ENCODE results near the gene TMEM33. TPM values are rescaled to one million over a fixed set of nuclear protein-coding genes. Genes with fewer than 3 reads are reported as not detected.

Gene TMEM33
- total and polyA plus RNA-seq, 3 donors from 2014 or later = 26.6 to 47.0 (median 42.1) TPM

DNA sequence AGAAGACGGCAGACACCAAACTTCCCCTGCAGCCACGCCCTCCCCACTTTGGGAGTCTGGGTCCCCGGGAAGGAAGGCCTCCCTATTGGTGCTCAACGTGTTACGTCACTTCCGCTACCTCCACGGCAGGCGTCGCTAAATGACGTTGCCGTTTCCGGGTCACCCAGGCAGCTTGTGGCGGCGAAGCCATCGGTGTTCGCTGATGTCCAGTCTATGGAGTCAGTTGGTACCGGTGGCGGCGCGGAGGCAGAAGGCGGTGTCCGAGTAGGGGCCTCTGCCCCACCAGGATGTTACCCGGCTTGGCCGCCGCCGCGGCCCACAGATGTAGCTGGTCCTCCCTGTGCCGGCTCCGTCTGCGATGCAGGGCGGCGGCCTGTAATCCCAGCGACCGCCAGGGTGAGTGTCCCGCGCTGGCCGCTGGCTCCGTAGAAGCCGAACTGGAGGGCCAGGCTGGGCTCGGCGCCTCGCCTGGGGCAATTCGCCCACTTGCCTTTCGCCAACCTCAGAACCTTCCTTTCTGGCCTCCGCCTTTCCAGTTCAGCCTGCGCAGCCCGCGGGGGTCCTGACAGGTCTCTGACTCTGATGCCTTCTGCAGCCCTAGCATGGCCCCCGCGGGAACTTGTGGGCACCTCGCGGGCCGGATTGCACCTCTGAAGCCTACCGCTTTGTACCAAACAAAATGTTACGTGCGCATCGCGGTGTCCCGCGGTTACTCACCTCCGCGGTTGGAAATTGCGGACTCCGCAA, 55.3 kb downstream of the TMEM33 start, which contains the start of gene SLC30A9:
Gene SLC30A9, plus strand, starts transcription at position 166 of the 747 bp plus-strand sequence. Its CDS starts 122 bp downstream, at position 288.
- 0 to 3% methylated on average over 23 to 58 of the region's 64 CpGs for WGBS, 2 donors
- intact Hi-C loops (cut with DNase I; ENCODE audit: low total_unique reads) = no loop called here

DNA sequence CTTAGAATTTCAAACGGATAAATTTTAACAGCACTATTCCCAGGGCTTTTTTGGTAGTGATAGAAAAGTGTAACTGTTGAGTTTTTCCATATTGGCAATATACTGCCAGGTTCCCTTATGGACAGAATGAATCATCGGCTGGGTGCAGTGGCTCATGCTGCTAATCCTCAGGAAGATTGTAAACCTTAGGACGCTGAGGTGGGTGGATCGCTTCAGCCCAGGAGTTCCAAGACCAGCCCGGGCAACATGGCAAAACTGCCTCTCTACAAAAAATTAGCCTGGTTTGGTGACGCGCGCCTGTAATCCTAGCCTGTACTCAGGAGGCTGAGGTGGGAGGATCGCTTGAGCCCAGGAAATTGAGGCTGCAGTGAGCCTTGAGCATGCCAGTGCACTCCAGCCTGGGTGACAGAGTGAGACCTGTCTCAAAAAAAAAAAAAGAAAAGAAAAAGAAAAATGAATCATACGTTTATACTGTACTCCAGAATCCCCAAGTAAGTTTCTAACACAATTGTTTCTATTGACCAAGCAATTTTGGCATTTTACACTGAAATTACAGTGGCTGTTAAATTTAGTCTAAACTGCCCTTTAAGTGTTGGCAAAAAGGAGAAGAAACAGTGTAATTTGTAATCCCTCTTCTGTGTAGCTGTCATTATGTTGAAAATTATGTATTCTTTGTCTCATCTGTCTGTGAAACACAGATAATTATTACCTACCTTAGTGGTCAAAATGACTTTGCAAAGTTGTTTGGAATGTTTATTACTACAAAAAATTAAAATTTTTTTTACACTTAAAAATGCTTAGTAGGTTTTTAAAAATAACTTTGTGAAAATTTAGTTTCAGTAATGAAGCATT, 56.9 kb downstream of the TMEM33 start:
- WGBS, 2 donors = 56 to 73% methylated on average over 10 of the region's 10 CpGs
- no peak for DNase-seq
- intact Hi-C loops (cut with DNase I; ENCODE audit: low total_unique reads) = no loop called here

More for the DNA sequence above, 55.3 kb downstream of the TMEM33 start, which contains the start of gene SLC30A9:
- H3K36me3 ChIP-seq (ENCODE audit: low read depth, missing control alignments) = no peaks in the 10 kb centered on the region
- peaks cover 12% of the 10 kb centered on the region for H3K4me1 ChIP-seq
- H3K27me3 ChIP-seq = no peaks in the 10 kb centered on the region
- H3K4me3 ChIP-seq = peak within 1 kb of the TSS; percentile 77 to 100
- DNase-seq = peak; percentile 99
- no peaks in the 10 kb centered on the region for H3K9me3 ChIP-seq
- peak within 1 kb of the TSS; percentile 72 to 86 for H3K27ac ChIP-seq
- TF ChIP-seq POLR2A (IDR thresholded peaks at IDR 0.05) = peak; percentile 86
- TF ChIP-seq CTCF (IDR thresholded peaks at IDR 0.05) = peak; percentile 21 to 26 (median 21)

DNA sequence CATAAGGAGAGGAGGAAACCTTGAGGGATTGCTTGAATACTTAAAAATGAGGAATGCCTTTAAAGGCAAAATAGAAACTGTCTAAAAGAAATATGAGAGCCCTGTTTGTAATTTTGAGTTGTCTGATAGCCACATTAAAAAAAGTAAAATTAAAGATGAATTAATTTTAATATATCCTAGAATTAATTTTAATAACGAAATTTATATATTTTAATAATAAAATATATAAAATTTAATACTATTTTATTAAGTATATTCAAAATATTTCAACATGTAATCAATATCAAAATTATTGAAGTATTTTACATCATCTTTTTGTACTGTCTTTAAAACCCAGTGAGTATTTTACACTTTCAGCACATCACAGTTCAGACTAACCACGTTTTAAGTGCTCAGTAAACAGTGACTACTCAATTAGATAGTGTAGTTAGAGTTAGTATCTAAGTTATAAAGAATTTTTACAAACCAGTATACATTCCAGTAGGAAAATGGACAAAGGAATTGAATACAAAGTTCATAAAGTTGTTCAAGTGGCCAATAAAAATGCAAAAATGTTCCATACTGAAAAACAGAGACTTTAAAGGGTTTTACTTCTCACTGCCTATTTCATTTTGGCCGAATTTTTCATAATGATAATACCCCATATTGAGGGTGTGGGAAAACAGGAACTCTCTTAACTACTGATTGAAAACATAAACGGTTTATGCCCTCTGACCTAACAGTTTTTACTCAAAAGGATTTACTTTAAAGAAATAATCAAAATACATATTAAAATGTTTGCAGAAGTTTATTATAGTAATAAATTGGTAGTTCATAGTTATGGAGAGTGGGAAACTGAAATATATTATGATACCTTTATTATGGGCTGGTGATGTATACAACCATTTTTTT, 58.0 kb downstream of the TMEM33 start:
- Histone ChIP-seq H3K4me1 (peaks cover 12% of the 10 kb centered on the region), H3K36me3 (ENCODE audit: low read depth, missing control alignments) (no peaks in the 10 kb centered on the region), H3K4me3 (no peak overlapping the region), H3K27me3 (no peaks in the 10 kb centered on the region), H3K27ac (no peak overlapping the region), H3K9me3 (no peaks in the 10 kb centered on the region)
- TF ChIP-seq CTCF (IDR thresholded peaks at IDR 0.05) (no peak), POLR2A (IDR thresholded peaks at IDR 0.05) (no peak)
- intact Hi-C loops (cut with DNase I; ENCODE audit: low total_unique reads) = no loop called here
- DNase-seq = no peak
- WGBS, 2 donors = 77 to 86% methylated on average over 4 of the region's 4 CpGs

More for the DNA sequence above, 56.9 kb downstream of the TMEM33 start:
- Histone ChIP-seq H3K36me3 (ENCODE audit: low read depth, missing control alignments) (no peaks in the 10 kb centered on the region), H3K4me3 (no peak overlapping the region), H3K27ac (no peak overlapping the region), H3K9me3 (no peaks in the 10 kb centered on the region), H3K4me1 (peaks cover 12% of the 10 kb centered on the region), H3K27me3 (no peaks in the 10 kb centered on the region)
- TF ChIP-seq CTCF (IDR thresholded peaks at IDR 0.05) (no peak), POLR2A (IDR thresholded peaks at IDR 0.05) (no peak)

GRCh38 chr4:41994461-41994985, 59.3 kb downstream of the TMEM33 start:
- Histone ChIP-seq H3K27ac (no peak overlapping the region), H3K4me1 (peaks cover 8% of the 10 kb centered on the region), H3K27me3 (no peaks in the 10 kb centered on the region), H3K36me3 (ENCODE audit: low read depth, missing control alignments) (no peaks in the 10 kb centered on the region), H3K9me3 (no peaks in the 10 kb centered on the region), H3K4me3 (no peak overlapping the region)
- no peak for DNase-seq
- intact Hi-C loops (cut with DNase I; ENCODE audit: low total_unique reads) = no loop called here
- WGBS, 2 donors = 95% methylated on average over 3 of the region's 3 CpGs
- no peak for TF ChIP-seq CTCF (IDR thresholded peaks at IDR 0.05)
- TF ChIP-seq POLR2A (IDR thresholded peaks at IDR 0.05) = no peak
